COLO829 (cell line): Measurements from ENCODE around the gene TMEM140.
A peak's percentile ranks its signal among the peaks of the same experiment; 100 is the strongest.
"Not testable (repeated sequence)": the region's sequence is repeated elsewhere in the genome, so short reads cannot be mapped to it uniquely, and the experiment has no call there.

Source experiments
- DNase-seq: peaks from one replicate; pipeline ENCODE4 v3.0.0; 2012; ENCODE audit warnings: low spot score

The TMEM140 gene

DNA sequence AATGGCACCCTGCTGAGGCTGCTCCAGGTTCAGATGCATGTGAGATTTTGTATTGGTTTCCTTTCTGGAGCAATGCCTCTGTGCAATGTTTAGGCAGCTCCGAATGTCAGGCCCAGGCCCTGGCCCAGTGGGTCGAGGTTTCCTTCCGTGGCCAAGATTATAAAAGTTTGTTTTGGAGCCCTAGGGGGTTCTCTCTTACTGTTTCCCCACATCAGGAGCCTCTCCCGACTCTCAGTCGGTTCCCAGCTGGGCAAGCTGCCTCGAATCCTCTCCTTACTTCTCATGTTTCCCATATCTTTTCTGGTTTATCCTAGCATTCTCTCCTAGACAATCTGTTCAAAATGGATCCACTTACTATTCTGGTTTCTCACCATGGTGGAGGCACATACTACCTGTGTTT lies 11.0 kb downstream of the TMEM140 start:
- DNase-seq = no peak

GRCh38 chr7:135159359-135160085 lies 11.7 kb downstream of the TMEM140 start:
- no peak for DNase-seq

- no peak for DNase-seq
These were observed 12.4 kb downstream of the TMEM140 start for GRCh38 chr7:135160098-135160857.

DNA sequence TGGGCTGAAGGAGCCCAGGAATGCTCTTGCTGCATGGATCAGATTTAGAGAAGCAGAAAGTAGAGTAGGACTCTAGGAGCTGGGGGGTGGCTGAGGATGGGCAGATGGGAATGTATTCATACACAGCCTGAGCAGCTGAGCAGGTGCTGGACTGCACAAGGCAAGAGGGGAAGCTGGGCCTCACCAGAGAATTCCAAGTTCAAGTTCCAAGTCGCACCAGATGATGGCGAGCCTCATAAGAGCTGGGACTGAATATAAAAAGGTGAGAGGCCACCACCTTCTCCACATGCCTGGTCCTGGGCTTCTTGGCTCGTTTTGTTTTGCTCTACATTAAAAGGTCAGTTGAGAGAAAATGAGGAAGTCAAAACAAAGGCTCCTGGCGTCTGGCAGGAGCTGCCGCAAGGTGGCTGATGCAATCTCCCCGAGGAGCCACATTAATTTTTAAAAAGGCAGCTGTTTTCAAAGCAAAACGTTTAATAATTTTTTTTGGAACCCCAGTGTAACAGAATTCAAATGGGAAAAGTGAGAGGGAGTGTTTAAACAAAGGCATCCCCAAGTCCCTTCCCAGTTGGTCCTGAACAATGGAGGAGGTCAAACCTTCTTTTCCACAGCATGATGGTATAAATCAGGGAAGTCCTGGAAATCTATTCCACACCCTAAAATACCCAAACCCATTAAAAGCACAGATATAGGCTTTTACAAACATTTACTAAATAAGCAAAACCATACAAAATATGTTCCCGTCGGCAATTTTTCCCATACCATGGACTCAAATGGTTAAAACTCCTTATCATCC lies 13.2 kb downstream of the TMEM140 start:
- no peak for DNase-seq

DNA sequence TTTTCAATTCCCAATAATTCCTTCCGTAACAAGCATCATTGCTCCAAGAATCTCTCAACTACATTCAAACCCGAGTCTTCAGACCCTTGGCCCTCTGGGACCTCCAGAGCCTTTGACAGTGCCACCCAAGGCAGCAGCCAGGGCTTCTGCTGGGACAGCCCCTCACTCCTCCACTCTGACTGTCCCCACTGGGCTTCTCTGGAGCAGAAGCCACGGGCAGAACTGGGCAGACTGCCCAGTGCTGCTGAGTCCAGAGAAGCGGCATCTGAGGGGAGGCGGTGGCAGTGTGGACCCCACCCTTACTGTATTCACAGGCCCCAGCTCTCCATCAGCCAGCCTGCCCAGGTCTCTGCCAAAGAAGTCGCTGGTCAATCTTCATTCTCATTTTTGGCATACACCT lies 13.8 kb downstream of the TMEM140 start:
- no peak for DNase-seq

GRCh38 chr7:135162382-135163001 lies 14.6 kb downstream of the TMEM140 start:
- no peak for DNase-seq

DNA sequence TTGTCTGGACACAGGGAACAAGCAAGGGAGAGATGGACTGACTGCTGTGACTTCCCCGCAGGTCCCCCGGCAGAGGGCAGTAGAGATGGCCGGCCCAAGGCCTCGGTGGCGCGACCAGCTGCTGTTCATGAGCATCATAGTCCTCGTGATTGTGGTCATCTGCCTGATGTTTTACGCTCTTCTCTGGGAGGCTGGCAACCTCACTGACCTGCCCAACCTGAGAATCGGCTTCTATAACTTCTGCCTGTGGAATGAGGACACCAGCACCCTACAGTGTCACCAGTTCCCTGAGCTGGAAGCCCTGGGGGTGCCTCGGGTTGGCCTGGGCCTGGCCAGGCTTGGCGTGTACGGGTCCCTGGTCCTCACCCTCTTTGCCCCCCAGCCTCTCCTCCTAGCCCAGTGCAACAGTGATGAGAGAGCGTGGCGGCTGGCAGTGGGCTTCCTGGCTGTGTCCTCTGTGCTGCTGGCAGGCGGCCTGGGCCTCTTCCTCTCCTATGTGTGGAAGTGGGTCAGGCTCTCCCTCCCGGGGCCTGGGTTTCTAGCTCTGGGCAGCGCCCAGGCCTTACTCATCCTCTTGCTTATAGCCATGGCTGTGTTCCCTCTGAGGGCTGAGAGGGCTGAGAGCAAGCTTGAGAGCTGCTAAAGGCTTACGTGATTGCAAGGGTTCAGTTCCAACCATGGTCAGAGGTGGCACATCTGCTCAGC lies 16.6 kb downstream of the TMEM140 start:
- peak; percentile 78 for DNase-seq

DNA sequence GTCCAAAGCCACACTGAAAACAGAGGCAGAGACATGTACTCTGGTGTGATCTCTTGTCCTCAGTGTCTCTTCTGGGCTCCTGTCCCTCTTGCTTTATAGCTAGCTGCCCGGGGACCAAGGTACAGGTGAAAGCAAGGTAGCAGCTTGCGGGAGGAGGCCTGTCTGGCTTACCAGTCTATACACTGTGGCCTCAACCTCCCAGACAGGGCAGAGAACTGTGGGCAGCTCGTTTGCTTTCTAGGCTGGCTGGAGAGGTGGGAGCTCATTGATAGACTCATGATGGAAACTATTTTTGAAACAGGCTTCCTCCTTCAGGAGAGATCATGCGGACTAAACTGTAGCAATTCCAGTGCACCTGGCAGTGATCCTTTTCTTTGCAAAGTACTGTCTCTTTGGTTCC lies 18.0 kb downstream of the TMEM140 start:
- no peak for DNase-seq

GRCh38 chr7:135166338-135166990 lies 18.6 kb downstream of the TMEM140 start:
- no peak for DNase-seq

DNA sequence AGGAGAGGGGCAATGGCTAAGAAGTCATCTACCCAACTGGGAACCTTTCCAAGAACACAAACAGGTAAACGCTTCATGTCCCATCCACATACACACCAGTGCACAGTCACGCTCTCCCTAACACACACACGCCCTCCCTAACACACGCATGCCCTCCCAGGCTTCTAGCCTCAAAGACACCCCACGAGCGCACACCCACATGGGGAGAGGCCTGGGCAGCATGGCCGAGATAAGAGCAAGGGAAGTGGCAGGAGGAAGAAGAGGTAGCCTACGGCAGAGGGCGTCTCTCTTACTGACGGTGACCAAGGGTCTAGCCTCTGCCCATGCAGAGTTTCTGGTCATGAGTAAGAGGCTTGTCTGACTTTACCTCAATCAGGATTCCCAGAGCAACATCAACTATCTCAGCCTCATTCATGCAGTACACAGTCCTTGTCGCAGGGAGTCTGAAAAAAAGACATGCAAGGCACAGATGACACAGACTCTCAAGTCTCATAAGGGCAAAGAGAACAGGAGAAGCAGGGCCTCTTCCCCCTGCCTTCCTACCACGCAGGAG lies 19.6 kb downstream of the TMEM140 start:
- no peak for DNase-seq

DNA sequence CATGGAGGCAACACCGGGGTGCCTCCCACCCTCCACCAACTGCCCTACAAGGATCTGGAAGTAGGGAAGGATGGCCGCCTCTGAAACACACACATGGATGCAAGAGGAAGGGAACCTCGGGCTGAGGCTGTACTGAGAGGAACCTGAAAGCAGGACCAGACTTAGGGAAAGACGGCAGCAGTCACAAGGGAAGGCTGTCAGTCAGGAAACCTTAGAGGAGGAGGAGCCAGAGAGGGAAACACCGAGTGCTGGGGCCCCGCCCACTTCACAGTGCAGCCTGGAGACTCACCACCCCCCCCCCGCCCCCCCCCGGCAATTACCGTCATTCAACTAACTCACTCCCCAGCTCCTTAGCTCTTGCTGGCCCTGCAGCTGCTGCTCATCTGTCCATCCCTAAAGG lies 20.1 kb downstream of the TMEM140 start:
- DNase-seq = peak; percentile 71

GRCh38 chr7:135168489-135169140 lies 20.7 kb downstream of the TMEM140 start:
- DNase-seq = no peak

DNA sequence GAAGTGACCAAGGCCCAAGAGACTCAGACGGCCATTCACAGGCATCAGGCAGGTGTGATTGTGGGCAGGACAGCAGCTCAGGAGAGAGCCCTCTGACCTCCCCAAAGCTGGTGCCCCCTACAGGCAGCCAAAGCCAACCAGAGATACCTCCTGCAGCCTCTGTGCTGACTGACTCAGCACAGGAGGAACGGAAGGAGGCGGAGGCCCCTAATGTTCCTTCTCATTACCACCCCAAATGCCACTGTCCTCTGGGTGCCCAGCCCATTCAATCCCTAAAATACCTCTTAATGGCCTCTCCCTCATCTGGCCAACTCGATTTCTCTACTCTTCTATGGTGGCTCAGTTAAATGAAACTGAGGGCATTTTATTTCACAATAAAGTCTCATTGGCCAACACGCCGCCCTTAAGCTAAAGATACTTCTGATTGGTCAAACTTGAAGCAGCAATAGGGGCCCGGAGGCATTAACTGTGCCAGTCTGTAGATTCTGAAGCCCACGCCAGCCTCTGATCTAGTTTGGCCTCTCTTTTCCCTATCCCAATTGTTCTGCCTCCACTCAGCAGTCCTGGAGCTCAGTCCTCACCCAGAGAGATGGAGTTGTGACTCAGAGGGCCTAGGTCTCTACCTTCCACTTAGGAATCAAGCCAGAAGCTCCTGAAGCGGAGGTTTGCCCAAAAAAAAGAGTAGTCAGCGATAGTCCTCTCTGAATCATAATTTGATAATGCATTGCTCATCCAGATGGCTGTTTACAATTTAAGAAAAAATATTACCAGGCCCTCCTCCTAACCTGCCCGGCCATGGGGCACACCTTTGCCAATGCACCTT lies 21.5 kb downstream of the TMEM140 start:
- DNase-seq = peak; percentile 72

DNA sequence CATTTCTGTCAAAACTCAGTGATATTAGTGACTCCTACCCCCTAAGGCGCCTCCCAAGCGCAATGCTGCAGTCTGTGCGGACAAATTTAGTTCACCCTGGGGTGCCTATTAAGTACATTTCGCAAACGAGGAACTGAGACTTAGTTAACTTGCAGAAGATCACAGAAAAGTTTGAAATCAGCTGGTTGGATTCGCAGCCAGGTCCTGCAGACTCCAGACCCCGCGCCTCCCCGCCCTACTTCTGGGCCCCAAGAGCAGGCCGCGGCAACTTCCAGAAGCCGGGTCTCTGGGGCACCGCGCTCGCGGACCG lies 22.0 kb downstream of the TMEM140 start:
- DNase-seq = no peak

DNA sequence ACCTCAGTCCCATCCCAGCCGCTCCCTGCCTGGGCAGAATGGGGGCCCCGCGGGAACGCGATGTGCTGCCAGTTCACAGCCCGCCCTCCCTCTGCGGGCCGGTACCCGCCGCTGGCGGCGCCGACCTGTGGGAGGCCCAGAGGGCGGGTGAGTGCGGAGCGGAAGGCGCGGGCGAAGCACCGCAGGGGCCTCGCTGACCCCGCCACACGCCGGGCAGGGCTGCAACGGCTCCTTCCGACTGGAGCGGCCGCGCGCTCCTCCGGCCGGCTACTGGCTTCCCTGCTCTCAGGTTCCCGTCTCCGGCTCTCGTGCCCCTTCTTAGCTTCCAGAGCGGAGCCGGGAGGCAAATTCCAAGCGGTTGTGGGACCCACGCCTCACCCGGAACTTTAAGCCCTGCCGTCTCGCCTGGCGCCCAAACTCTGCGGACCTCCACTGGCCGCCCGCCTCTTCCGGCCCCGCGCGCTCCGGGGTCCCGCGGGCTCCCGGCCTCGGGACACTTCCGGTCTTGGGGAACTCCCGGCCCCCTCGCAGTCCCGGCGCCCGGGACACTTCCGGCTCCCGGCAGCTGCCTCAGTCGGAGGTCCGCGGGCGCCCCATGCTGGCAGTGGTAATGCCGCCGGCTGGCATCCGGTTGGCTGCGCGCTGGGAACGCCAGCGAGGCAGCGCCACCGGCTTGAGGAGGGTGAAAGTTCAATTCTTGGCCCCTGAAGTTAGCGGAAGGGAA lies 22.6 kb downstream of the TMEM140 start, which contains the start of gene CYREN:
TSS of gene CYREN (minus strand) at position 434 of the 724 bp plus-strand sequence. CDS start 1,785 bp downstream, outside the sequence.
- DNase-seq = peak; percentile 99

DNA sequence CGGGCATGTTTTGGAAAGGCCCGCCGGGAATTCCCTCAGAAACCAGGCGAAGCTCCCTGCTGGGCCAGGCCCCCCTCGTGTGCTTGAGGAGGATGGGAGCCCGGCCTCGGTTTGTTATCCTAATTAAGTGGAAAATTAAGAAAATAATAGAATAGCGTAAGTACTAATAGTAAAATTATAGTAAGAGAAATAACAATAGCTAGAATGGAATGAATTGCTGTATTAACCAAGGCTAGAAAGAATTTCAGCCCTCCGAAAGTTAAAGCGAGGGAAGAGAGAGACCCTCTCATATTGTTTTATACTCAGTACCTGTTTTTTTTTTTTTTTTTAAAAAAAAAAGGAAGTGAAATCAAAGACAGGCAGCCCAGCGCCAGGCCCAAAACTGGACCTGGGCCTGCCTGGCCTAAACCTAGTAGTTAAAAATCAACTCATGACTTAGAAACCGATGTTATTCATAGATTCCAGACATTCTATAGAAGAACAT lies 23.2 kb downstream of the TMEM140 start:
- DNase-seq = not testable (repeated sequence)

- DNase-seq = not testable (repeated sequence)
These were observed 23.9 kb downstream of the TMEM140 start for GRCh38 chr7:135171581-135172291.

DNA sequence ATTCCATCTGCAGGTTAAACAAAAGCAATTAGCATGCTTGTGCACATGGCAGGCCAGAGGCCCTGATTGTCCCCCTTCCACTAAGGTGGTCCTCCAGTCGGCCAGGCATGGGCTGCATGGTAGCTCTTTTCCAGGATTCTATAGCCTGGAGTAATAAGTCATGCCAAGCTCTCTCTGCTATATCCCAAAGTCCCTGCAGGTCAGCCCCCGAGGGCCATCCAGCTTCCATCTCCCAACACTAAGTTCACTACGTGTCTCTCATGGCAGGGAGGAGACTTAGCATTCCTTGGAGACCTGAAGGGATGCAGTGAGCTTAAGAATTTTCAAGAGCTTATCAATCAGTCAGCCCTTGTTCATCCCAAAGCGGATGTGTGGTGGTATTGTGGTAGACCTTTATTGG lies 26.0 kb downstream of the TMEM140 start:
- DNase-seq = not testable (repeated sequence)
